ENCODE results near the gene PIH1D1. TPM values are rescaled to one million over a fixed set of nuclear protein-coding genes. Genes with fewer than 3 reads are reported as not detected.

The PIH1D1 gene
- total and polyA plus RNA-seq, 2 of the 8 experiments (the other 6 are each of a cell fraction or from before 2014, with no cell fraction given) = 146 to 195 TPM

GRCh38 chr19:49470615-49470978 is 19.0 kb upstream of the PIH1D1 start:
- FAIRE-seq (no peak), DNase-seq (ENCODE audit: low read depth in 1 of 2, low spot score in 2 of 2) (no peak)
- CTCF ChIA-PET (ENCODE audit: partially characterized antibody) = interaction anchor here (0.6 to 2.7 kb wide), 5 partner anchors 11 to 85 kb away, joined by 3 to 15 read pairs (median 3); no protein-coding TSS in a partner anchor
- Histone ChIP-seq H3K9me3 (ENCODE audit: insufficient read depth in 2 of 2, low read depth in 1 of 2, low read length in 1 of 2) (no peaks in the 10 kb centered on the region; a peak in 1 of 4 replicates), H3K9ac (replicated peaks in 1 of 4; ENCODE audit: extremely low read depth in 1 of 4, low read depth in 3 of 4, low read length in 3 of 4) (no peak overlapping the region), H2AK5ac (ENCODE audit: low read depth, low read length) (no peak overlapping the region), H3K23me2 (ENCODE audit: low read depth, low read length) (no peaks in the 10 kb centered on the region; the same call in 1 of the 2 replicates), H3K79me1 (ENCODE audit: low read depth, low read length) (no peaks in the 10 kb centered on the region), H2BK20ac (ENCODE audit: low read length) (no peak overlapping the region), H3K4me1 (replicated peaks in 1 of 4; ENCODE audit: control insufficient read depth in 3 of 4, insufficient read depth in 4 of 4, low read length in 3 of 4) (peaks cover 0 to 10% (median 3%) of the 10 kb centered on the region in 4 experiments; a peak in 6 of 7 replicates), H3K27ac (ENCODE audit: low read depth, low read length) (no peak overlapping the region), H3K4me3 (ENCODE audit: extremely low read depth in 1 of 4, insufficient read depth in 2 of 4, low read depth in 3 of 4, low read length in 4 of 4) (no peak overlapping the region), H3K14ac (ENCODE audit: insufficient read length) (no peak overlapping the region), H3K18ac (ENCODE audit: extremely low read depth, low read length) (no peak overlapping the region), H4K20me1 (replicated peaks in 1 of 2; ENCODE audit: control insufficient read depth in 1 of 2, insufficient read depth in 2 of 2, low read length in 2 of 2) (no peaks in the 10 kb centered on the region), H4K8ac (ENCODE audit: extremely low read depth, insufficient read depth, low read length) (no peak overlapping the region), H2BK15ac (ENCODE audit: low read length) (no peak overlapping the region), H3K79me2 (ENCODE audit: control insufficient read depth in 1 of 2, insufficient read depth in 2 of 2, low read length in 2 of 2) (no peaks in the 10 kb centered on the region), H3K27me3 (replicated peaks in 1 of 4; ENCODE audit: control insufficient read depth in 3 of 4, extremely low read depth in 1 of 4, insufficient read depth in 3 of 4, low read length in 3 of 4) (peaks cover 0 to 5% (median 0%) of the 10 kb centered on the region in 4 experiments; a peak in 4 of 7 replicates), H3K56ac (replicated peaks; ENCODE audit: insufficient read length, low read depth, low read length) (no peak overlapping the region), H4K5ac (ENCODE audit: insufficient read length, low read depth, low read length) (no peak overlapping the region), H2BK5ac (ENCODE audit: low read depth, low read length) (no peak overlapping the region), H2BK12ac (ENCODE audit: low read depth, low read length) (no peak overlapping the region), H4K91ac (replicated peaks; ENCODE audit: insufficient read length, low read length) (no peak overlapping the region), H3K36me3 (ENCODE audit: control insufficient read depth in 2 of 4, insufficient read depth in 4 of 4, low read length in 3 of 4) (peaks cover 2 to 5% (median 3%) of the 10 kb centered on the region in 4 experiments; a peak in 4 of 8 replicates), H2BK120ac (replicated peaks; ENCODE audit: low read depth, low read length) (no peak overlapping the region), H2AFZ (ENCODE audit: low read length) (no peak overlapping the region), H3K23ac (ENCODE audit: insufficient read length) (no peak overlapping the region), H3K4ac (replicated peaks; ENCODE audit: insufficient read length, low read depth, low read length) (no peak overlapping the region), H3K4me2 (ENCODE audit: insufficient read depth in 1 of 2, low read depth in 2 of 2, low read length in 2 of 2) (no peak overlapping the region)
- 95% methylated on average over 8 of the region's 8 CpGs; no CpG with 5 or more reads in 1 of the 2 experiments for WGBS, 2 experiments (ENCODE audit: extremely low coverage in 1 of 2, insufficient coverage in 1 of 2, insufficient read length in 1 of 2, insufficient replicate concordance in 2 of 2, low coverage in 1 of 2, low lambda C conversion rate in 2 of 2, missing lambda C conversion rate in 1 of 2)
- POLR2A ChIA-PET (ENCODE audit: partially characterized antibody) = interaction anchor here (1.0 to 6.8 kb wide), 5 partner anchors 18 to 74 kb away, joined by 3 to 50 read pairs (median 4); partner anchors contain the start of genes ALDH16A1, PIH1D1 and RPS11
- no peak for TF ChIP-seq HDAC6 (IDR thresholded peaks at IDR 0.05; ENCODE audit: low read depth, low read length)
- TF ChIP-seq GTF2F1 (IDR thresholded peaks at IDR 0.05; ENCODE audit: borderline replicate concordance, low read depth, low read length) = no peak
- no peak for TF ChIP-seq SRF (IDR thresholded peaks at IDR 0.05; ENCODE audit: low read depth, low read length)
- no peak for TF ChIP-seq TAF7 (optimal IDR thresholded peaks at IDR 0.05; ENCODE audit: borderline replicate concordance, low read depth, low read length)

Data from H1 (cell line).